ENCODE measurements around the gene MAP4K3.
"Not testable (repeated sequence)": the region's sequence is repeated elsewhere in the genome, so short reads cannot be mapped to it uniquely, and the experiment has no call there.

MAP4K3 gene

DNA sequence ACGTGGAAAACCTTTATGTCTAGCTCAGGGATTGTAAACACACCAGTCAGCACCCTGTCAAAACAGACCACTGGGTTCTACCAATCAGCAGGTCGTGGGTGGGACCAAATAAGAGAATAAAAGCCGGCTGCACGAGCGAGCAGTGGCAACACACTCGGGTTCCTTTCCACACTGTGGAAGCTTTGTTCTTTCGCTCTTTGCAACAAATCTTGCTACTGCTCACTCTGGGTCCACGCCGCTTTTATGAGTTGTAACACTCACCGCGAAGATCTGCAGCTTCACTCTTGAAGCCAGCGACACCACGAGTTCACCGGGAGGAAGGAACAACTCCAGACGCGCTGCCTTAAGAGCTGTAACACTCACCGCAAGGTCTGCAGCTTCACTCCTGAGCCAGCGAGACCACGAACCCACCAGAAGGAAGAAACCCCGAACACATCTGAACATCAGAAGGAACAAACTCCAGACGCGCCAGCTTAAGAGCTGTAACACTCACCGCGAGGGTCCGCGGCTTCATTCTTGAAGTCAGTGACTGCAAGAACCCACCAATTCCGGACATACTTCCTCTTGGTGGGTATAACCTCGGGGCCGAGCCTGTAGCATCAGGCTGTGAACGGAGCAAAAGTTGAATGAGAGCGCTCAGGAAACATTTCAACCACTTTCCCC, 192.0 kb downstream of the MAP4K3 start:
- peak overlapping the region in 5 of 7 experiments; percentile 2 to 45 (median 42) for H3K4me3 ChIP-seq (ENCODE audit: control insufficient read depth in 1 of 7, extremely low read depth in 1 of 7, insufficient read depth in 4 of 7, low read depth in 2 of 7, low read length in 6 of 7)
- H3K4me1 ChIP-seq (ENCODE audit: control extremely low read depth in 1 of 4, control insufficient read depth in 4 of 4, insufficient read depth in 4 of 4, low read length in 3 of 4); H3K9me3 ChIP-seq (ENCODE audit: control extremely low read depth in 1 of 5, control insufficient read depth in 4 of 5, insufficient read depth in 2 of 5, low read depth in 1 of 5, low read length in 4 of 5); H3K36me3 ChIP-seq (ENCODE audit: control insufficient read depth in 4 of 4, insufficient read depth in 4 of 4, low read length in 3 of 4); POLR2A ChIA-PET; H3K27me3 ChIP-seq (replicated peaks in 2 of 5; ENCODE audit: control insufficient read depth in 4 of 5, insufficient read depth in 5 of 5, low read length in 4 of 5); H3K27ac ChIP-seq (ENCODE audit: insufficient read depth in 1 of 2, low read depth in 1 of 2, low read length in 2 of 2, poor library complexity in 1 of 2, severe bottlenecking in 2 of 2): not testable (repeated sequence)
- CTCF ChIA-PET: interaction anchor here (2.1 kb wide), 1 partner anchor 16 kb away, joined by 11 read pairs; no protein-coding TSS in a partner anchor
- WGBS (ENCODE audit: insufficient coverage): 62% methylated on average over 31 of the region's 31 CpGs
- peak; percentile 47 to 89 (median 74) for DNase-seq

DNA sequence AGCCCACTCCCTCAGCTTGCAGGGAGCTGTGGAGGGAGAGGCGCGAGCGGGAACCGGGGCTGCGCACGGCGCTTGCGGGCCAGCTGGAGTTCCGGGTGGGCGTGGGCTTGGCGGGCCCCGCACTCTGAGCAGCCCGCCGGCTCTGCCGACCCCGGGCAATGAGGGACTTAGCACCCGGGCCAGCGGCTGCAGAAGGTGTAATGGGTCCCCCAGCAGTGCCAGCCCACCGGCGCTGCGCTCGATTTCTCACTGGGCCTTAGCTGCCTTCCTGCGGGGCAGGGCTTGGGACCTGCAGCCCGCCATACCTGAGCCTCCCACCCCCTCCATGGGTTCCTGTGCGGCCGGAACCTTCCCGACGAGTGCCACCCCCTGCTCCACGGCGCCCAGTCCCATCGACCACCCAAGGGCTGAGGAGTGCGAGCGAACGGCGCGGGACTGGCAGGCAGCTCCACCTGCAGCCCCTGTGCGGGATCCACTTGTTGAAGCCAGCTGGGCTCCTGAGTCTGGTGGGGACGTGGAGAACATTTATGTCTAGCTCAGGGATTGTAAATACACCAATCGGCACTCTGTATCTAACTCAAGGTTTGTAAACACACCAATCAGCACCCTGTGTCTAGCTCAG, 192.7 kb downstream of the MAP4K3 start:
- CTCF ChIA-PET: interaction anchor here (2.1 kb wide), 1 partner anchor 15 kb away, joined by 11 read pairs; no protein-coding TSS in a partner anchor
- H3K36me3 ChIP-seq (ENCODE audit: control insufficient read depth in 4 of 4, insufficient read depth in 4 of 4, low read length in 3 of 4); H3K27me3 ChIP-seq (replicated peaks in 2 of 5; ENCODE audit: control insufficient read depth in 4 of 5, insufficient read depth in 5 of 5, low read length in 4 of 5); DNase-seq; POLR2A ChIA-PET; H3K9me3 ChIP-seq (ENCODE audit: control extremely low read depth in 1 of 5, control insufficient read depth in 4 of 5, insufficient read depth in 2 of 5, low read depth in 1 of 5, low read length in 4 of 5); H3K27ac ChIP-seq (ENCODE audit: insufficient read depth in 1 of 2, low read depth in 1 of 2, low read length in 2 of 2, poor library complexity in 1 of 2, severe bottlenecking in 2 of 2); H3K4me1 ChIP-seq (ENCODE audit: control extremely low read depth in 1 of 4, control insufficient read depth in 4 of 4, insufficient read depth in 4 of 4, low read length in 3 of 4): not testable (repeated sequence)
- peak overlapping the region in 1 of 7 experiments; percentile 42 for H3K4me3 ChIP-seq (ENCODE audit: control insufficient read depth in 1 of 7, extremely low read depth in 1 of 7, insufficient read depth in 4 of 7, low read depth in 2 of 7, low read length in 6 of 7)
- 96% methylated on average over 32 of the region's 39 CpGs for WGBS (ENCODE audit: insufficient coverage)

DNA sequence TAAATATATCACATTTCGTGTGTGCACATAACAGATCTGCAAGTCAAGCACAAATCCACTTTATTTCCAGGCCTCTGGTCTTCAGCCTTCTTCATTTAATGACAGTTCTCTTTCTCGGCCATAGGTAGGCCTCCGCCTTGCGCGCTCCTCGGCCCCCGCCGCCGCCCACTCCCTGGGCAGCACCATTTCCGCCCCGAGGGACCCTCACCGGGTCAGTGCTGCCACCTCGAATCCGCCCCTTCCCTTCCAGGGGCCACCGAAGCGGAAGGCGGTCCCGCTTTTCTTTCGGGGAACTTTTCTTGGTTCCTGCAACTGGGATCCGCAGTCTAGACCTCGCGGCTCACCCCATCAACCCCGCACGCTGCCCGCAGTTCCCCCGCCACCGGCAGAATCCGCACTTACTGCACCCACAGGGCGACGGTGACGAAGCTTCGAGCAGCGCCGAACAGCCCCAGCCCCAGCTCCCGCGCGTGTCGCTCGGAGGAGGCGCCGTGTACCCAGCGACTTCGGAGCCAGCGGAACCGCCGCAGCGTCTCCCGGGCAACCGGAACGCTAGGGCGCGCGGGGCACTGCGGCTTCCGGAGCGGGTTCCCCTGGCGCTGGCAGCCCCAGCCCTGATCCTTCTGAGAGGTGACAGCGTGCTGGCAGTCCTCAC, 193.5 kb downstream of the MAP4K3 start, which contains the start of gene CDKL4:
TSS of gene CDKL4 (minus strand) at position 502 of the 655 bp plus-strand sequence.
- WGBS (ENCODE audit: insufficient coverage): 78% methylated on average over 53 of the region's 58 CpGs
- Histone ChIP-seq H3K36me3 (ENCODE audit: control insufficient read depth in 4 of 4, insufficient read depth in 4 of 4, low read length in 3 of 4) (peaks cover 0 to 3% (median 0%) of the 10 kb centered on the region in 4 experiments), H3K27ac (ENCODE audit: insufficient read depth in 1 of 2, low read depth in 1 of 2, low read length in 2 of 2, poor library complexity in 1 of 2, severe bottlenecking in 2 of 2) (no peak within 1 kb of the TSS), H3K4me3 (ENCODE audit: control insufficient read depth in 1 of 7, extremely low read depth in 1 of 7, insufficient read depth in 4 of 7, low read depth in 2 of 7, low read length in 6 of 7) (peak within 1 kb of the TSS in 6 of 7 experiments; percentile 15 to 54 (median 32)), H3K9me3 (ENCODE audit: control extremely low read depth in 1 of 5, control insufficient read depth in 4 of 5, insufficient read depth in 2 of 5, low read depth in 1 of 5, low read length in 4 of 5) (peaks cover 0 to 4% (median 0%) of the 10 kb centered on the region in 5 experiments), H3K27me3 (replicated peaks in 2 of 5; ENCODE audit: control insufficient read depth in 4 of 5, insufficient read depth in 5 of 5, low read length in 4 of 5) (no peaks in the 10 kb centered on the region), H3K4me1 (ENCODE audit: control extremely low read depth in 1 of 4, control insufficient read depth in 4 of 4, insufficient read depth in 4 of 4, low read length in 3 of 4) (peaks cover 0 to 7% (median 1%) of the 10 kb centered on the region in 4 experiments)
- ChIA-PET CTCF (interaction anchor here (2.1 kb wide), 1 partner anchor 14 kb away, joined by 11 read pairs; no protein-coding TSS in a partner anchor), POLR2A (no interaction called here)
- peak; percentile 23 to 58 (median 45) for DNase-seq

DNA sequence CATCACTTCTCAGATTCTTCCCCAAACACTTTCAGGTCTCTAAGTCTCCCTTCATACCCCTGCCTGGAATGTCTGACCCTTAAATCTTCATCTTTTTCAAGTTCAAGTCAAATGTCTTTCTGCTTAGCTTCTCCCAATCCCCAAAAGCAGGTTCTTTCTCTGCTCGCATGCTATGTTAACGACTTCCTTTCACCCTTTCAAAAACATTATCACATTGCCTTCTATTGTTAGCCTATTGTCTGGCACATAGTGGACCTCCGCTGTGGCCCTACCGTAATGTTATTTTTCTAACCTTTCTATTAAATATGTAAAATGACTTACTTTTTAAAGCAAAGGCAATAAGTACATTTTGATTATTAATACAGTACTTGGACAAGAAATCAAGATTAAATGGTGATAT, 195.5 kb downstream of the MAP4K3 start:
- Histone ChIP-seq H3K27ac (ENCODE audit: insufficient read depth in 1 of 2, low read depth in 1 of 2, low read length in 2 of 2, poor library complexity in 1 of 2, severe bottlenecking in 2 of 2) (no peak overlapping the region), H3K4me1 (ENCODE audit: control extremely low read depth in 1 of 4, control insufficient read depth in 4 of 4, insufficient read depth in 4 of 4, low read length in 3 of 4) (peaks cover 0 to 7% (median 1%) of the 10 kb centered on the region in 4 experiments), H3K36me3 (ENCODE audit: control insufficient read depth in 4 of 4, insufficient read depth in 4 of 4, low read length in 3 of 4) (no peaks in the 10 kb centered on the region), H3K4me3 (ENCODE audit: control insufficient read depth in 1 of 7, extremely low read depth in 1 of 7, insufficient read depth in 4 of 7, low read depth in 2 of 7, low read length in 6 of 7) (no peak overlapping the region), H3K9me3 (ENCODE audit: control extremely low read depth in 1 of 5, control insufficient read depth in 4 of 5, insufficient read depth in 2 of 5, low read depth in 1 of 5, low read length in 4 of 5) (peaks cover 0 to 4% (median 0%) of the 10 kb centered on the region in 5 experiments), H3K27me3 (replicated peaks in 2 of 5; ENCODE audit: control insufficient read depth in 4 of 5, insufficient read depth in 5 of 5, low read length in 4 of 5) (no peaks in the 10 kb centered on the region)
- ChIA-PET CTCF (no interaction called here), POLR2A (no interaction called here)
- no peak for DNase-seq
- 79% methylated on average over 2 of the region's 4 CpGs for WGBS (ENCODE audit: insufficient coverage)

DNA sequence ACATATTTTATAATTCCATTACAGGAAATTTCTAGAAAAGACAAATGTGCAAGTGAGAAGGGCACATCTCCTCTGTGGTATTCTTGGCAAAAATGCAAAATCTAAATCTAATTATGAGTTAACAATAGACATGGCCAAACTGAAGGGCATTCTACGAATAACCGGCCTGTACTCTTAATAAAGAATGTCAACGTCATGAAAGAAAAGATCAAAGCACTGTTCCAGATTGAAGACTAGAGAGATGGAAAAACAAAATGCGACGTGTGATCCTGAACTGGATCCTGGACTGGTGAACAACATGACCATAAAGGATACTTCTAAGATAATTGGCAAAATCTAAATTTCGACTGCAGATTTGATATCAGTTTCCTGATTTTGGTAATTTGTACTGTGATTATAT, 196.3 kb downstream of the MAP4K3 start:
- H3K27ac ChIP-seq (ENCODE audit: insufficient read depth in 1 of 2, low read depth in 1 of 2, low read length in 2 of 2, poor library complexity in 1 of 2, severe bottlenecking in 2 of 2): no peak overlapping the region
- peaks cover 0 to 6% (median 1%) of the 10 kb centered on the region in 4 experiments for H3K4me1 ChIP-seq (ENCODE audit: control extremely low read depth in 1 of 4, control insufficient read depth in 4 of 4, insufficient read depth in 4 of 4, low read length in 3 of 4)
- no peak for DNase-seq
- POLR2A ChIA-PET: no interaction called here
- no peaks in the 10 kb centered on the region for H3K27me3 ChIP-seq (replicated peaks in 2 of 5; ENCODE audit: control insufficient read depth in 4 of 5, insufficient read depth in 5 of 5, low read length in 4 of 5)
- 100% methylated on average over 5 of the region's 6 CpGs for WGBS (ENCODE audit: insufficient coverage)
- CTCF ChIA-PET: no interaction called here
- H3K36me3 ChIP-seq (ENCODE audit: control insufficient read depth in 4 of 4, insufficient read depth in 4 of 4, low read length in 3 of 4): no peaks in the 10 kb centered on the region
- peaks cover 0 to 5% (median 4%) of the 10 kb centered on the region in 5 experiments for H3K9me3 ChIP-seq (ENCODE audit: control extremely low read depth in 1 of 5, control insufficient read depth in 4 of 5, insufficient read depth in 2 of 5, low read depth in 1 of 5, low read length in 4 of 5)
- no peak overlapping the region for H3K4me3 ChIP-seq (ENCODE audit: control insufficient read depth in 1 of 7, extremely low read depth in 1 of 7, insufficient read depth in 4 of 7, low read depth in 2 of 7, low read length in 6 of 7)

DNA sequence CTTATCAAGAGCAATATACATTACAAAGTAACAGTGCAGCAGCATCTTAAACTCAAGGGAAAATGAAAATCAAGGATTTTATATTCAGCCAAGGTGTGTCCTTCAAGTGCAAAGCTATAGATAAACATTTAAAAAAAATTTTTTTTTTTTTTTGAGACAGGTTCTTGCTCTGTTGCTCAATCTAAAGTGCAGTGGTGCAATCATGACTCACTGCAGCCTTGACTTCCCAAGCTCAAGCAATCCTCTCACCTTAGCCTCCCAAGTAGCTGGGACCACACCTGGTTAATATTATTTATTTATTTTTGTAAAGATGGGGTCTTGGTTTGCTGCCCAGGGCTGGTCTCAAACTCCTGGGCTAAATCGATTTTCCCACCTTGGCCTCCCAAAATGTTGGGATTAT, 202.3 kb downstream of the MAP4K3 start:
- CTCF ChIA-PET: interaction anchor here (0.7 to 2.1 kb wide), 3 partner anchors 176 to 468 kb away, joined by 3 to 11 read pairs (median 4); no protein-coding TSS in a partner anchor

More for the DNA sequence above, 202.3 kb downstream of the MAP4K3 start:
- H3K4me1 ChIP-seq (ENCODE audit: control extremely low read depth in 1 of 4, control insufficient read depth in 4 of 4, insufficient read depth in 4 of 4, low read length in 3 of 4): no peaks in the 10 kb centered on the region
- H3K4me3 ChIP-seq (ENCODE audit: control insufficient read depth in 1 of 7, extremely low read depth in 1 of 7, insufficient read depth in 4 of 7, low read depth in 2 of 7, low read length in 6 of 7): no peak overlapping the region
- WGBS (ENCODE audit: insufficient coverage): no CpG with 5 or more reads among the region's 1 CpG
- POLR2A ChIA-PET: no interaction called here
- H3K27me3 ChIP-seq (replicated peaks in 2 of 5; ENCODE audit: control insufficient read depth in 4 of 5, insufficient read depth in 5 of 5, low read length in 4 of 5): no peaks in the 10 kb centered on the region
- H3K9me3 ChIP-seq (ENCODE audit: control extremely low read depth in 1 of 5, control insufficient read depth in 4 of 5, insufficient read depth in 2 of 5, low read depth in 1 of 5, low read length in 4 of 5): peaks cover 0 to 7% (median 0%) of the 10 kb centered on the region in 5 experiments
- DNase-seq: peak in 1 of 3 donors; percentile 10
- no peaks in the 10 kb centered on the region for H3K36me3 ChIP-seq (ENCODE audit: control insufficient read depth in 4 of 4, insufficient read depth in 4 of 4, low read length in 3 of 4)
- H3K27ac ChIP-seq (ENCODE audit: insufficient read depth in 1 of 2, low read depth in 1 of 2, low read length in 2 of 2, poor library complexity in 1 of 2, severe bottlenecking in 2 of 2): no peak overlapping the region

All from common myeloid progenitor, CD34-positive (primary cell).